Loucy (cell line): ENCODE measurements around the gene UNK.

Source experiments
- H2AFZ ChIP-seq: fragments of 200-600 bp; sonication (generic); 2 replicates; pipeline ENCODE4 v1.6.0; 2016; ENCODE audit warnings: antibody characterized with exemption, mild to moderate bottlenecking, low read length, moderate library complexity
- H3F3A ChIP-seq: fragments of 200-600 bp; 2 replicates; pipeline ENCODE4 v1.6.0; 2016; ENCODE audit warnings: antibody characterized with exemption, low read depth, mild to moderate bottlenecking
- H3K27me3 ChIP-seq: fragments of 200-600 bp; sonication (generic); 2 replicates; pipeline ENCODE4 v1.6.1; 2014; ENCODE audit warnings: low read length, mild to moderate bottlenecking; ENCODE audit not compliant: insufficient read depth, poor library complexity, severe bottlenecking
- H3K36me3 ChIP-seq: fragments of 200-600 bp; sonication (generic); 2 replicates; pipeline ENCODE4 v1.6.1; 2016; ENCODE audit warnings: low read length; ENCODE audit not compliant: insufficient read depth
- H3K4me1 ChIP-seq: fragments of 200-600 bp; sonication (generic); 2 replicates; pipeline ENCODE4 v1.5.1; 2014; ENCODE audit warnings: low read length, mild to moderate bottlenecking; ENCODE audit not compliant: insufficient read depth, poor library complexity, severe bottlenecking
- H3K4me2 ChIP-seq: fragments of 200-600 bp; sonication (generic); 2 replicates; pipeline ENCODE4 v1.6.0; 2014; ENCODE audit warnings: antibody characterized with exemption, low read length, low read depth, mild to moderate bottlenecking; ENCODE audit not compliant: poor library complexity, severe bottlenecking
- H3K4me3 ChIP-seq: fragments of 200-600 bp; sonication (generic); 2 replicates; pipeline ENCODE4 v1.5.1; 2014; ENCODE audit warnings: low read length, mild to moderate bottlenecking, mixed read lengths; ENCODE audit not compliant: poor library complexity, severe bottlenecking
- H3K79me2 ChIP-seq: fragments of 200-600 bp; sonication (generic); 2 replicates; pipeline ENCODE4 v1.6.1; 2014; ENCODE audit warnings: low read length; ENCODE audit not compliant: insufficient read depth
- H3K9ac ChIP-seq: fragments of 200-600 bp; sonication (generic); 2 replicates; pipeline ENCODE4 v1.6.0; 2014; ENCODE audit warnings: mild to moderate bottlenecking, low read depth, low read length, moderate library complexity; ENCODE audit not compliant: poor library complexity, severe bottlenecking
- H3K9me2 ChIP-seq: fragments of 200-600 bp; sonication (generic); replicated peaks from 2 replicates; pipeline ENCODE4 v1.6.1; 2016; ENCODE audit warnings: low read depth, low read length, mixed read lengths
- H3K9me3 ChIP-seq: fragments of 200-600 bp; sonication (generic); 2 replicates; pipeline ENCODE4 v1.6.1; 2014; ENCODE audit warnings: mild to moderate bottlenecking, antibody characterized with exemption, low read length, low read depth; ENCODE audit not compliant: insufficient read depth
- H4K20me1 ChIP-seq: fragments of 200-600 bp; sonication (generic); 2 replicates; pipeline ENCODE4 v1.6.0; 2014; ENCODE audit warnings: antibody characterized with exemption, low read length, mild to moderate bottlenecking; ENCODE audit not compliant: insufficient read depth, poor library complexity, severe bottlenecking
- EZH2phosphoT487 ChIP-seq: fragments of 200-600 bp; IDR thresholded peaks from 2 replicates; pipeline ENCODE4 v1.6.1; 2018; ENCODE audit warnings: antibody characterized with exemption, mild to moderate bottlenecking, moderate library complexity, borderline replicate concordance
- TF ChIP-seq, protein P1 (sequence below): fragments of 200-600 bp; sonication (generic); conservative IDR thresholded peaks from 2 replicates; pipeline ENCODE4 v1.5.1; 2014; ENCODE audit warnings: mild to moderate bottlenecking, antibody characterized with exemption, low read length

The UNK gene

DNA sequence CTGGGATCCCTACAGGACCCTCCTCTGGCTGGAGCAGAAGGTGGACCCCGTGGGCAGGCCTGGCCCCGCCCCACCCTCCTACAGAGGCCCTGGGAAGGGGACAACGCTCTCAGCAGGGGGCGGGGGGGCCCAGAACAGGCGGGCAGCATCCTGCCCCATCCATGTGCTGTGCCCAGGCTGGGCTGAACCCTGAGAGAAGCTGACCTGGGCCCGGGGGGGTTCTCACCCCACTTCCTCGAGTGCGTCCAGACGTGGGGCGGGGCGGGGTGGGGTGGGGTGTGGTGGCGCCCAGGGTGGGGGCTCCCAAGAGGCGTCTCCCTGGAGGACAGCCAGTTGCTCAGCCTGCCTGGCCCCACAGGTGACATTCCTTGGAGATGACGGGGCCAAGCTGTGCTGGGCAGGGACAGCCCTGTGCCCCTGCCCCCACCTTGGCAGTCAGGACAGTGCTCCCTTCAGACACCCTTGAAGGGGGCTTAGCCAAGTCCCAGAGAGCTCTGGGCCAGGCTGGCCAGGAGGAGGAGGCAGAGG is 60.0 kb downstream of the UNK start:
- Histone ChIP-seq H3K9me3 (no peaks in the 10 kb centered on the region), H3K79me2 (peaks cover 46% of the 10 kb centered on the region), H4K20me1 (peaks cover 19% of the 10 kb centered on the region), H2AFZ (no peak overlapping the region), H3K36me3 (peaks cover 9% of the 10 kb centered on the region; the same call in 1 of the 2 replicates), H3K27me3 (no peaks in the 10 kb centered on the region), H3K4me2 (peak overlapping the region; percentile 94), H3K9ac (peak overlapping the region; percentile 98), H3K4me3 (peak overlapping the region; percentile 82), H3K4me1 (peaks cover 34% of the 10 kb centered on the region), H3F3A (no peaks in the 10 kb centered on the region), H3K9me2 (no peaks in the 10 kb centered on the region)
- TF ChIP-seq EZH2phosphoT487 = no peak
- TF ChIP-seq, protein P1, sequence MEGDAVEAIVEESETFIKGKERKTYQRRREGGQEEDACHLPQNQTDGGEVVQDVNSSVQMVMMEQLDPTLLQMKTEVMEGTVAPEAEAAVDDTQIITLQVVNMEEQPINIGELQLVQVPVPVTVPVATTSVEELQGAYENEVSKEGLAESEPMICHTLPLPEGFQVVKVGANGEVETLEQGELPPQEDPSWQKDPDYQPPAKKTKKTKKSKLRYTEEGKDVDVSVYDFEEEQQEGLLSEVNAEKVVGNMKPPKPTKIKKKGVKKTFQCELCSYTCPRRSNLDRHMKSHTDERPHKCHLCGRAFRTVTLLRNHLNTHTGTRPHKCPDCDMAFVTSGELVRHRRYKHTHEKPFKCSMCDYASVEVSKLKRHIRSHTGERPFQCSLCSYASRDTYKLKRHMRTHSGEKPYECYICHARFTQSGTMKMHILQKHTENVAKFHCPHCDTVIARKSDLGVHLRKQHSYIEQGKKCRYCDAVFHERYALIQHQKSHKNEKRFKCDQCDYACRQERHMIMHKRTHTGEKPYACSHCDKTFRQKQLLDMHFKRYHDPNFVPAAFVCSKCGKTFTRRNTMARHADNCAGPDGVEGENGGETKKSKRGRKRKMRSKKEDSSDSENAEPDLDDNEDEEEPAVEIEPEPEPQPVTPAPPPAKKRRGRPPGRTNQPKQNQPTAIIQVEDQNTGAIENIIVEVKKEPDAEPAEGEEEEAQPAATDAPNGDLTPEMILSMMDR = no peak

DNA sequence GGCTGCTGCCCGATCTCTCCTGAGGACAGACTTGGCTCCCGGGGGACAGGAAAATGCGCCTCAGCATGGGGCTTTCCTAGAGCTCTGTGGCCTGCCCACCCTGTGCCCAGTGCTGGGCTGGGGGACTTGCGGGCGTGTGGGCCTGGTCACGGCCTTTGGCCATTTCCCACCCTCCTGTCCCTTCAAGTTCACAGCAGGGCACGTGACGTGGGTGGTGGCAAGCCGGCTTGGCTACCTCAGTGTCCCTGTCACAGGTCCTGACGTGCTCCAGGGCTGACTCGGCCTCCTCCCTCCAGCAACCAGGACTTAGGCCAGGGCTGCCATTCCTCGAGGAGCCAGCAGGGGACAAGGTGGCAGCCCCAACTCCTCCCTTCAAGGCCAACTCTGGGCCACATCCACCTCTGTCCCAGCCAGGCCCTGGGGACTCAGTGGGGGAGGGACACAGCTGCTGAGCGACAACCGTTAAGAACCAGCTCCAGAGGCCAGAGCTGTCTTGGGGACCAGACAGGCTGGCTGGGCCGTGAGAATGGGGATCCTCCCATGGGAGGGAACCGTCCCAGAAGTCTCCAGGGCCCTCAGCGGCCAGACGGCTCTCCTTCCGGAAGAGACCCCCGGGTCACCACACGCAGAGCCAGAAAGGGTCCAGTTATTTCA is 60.6 kb downstream of the UNK start:
- no peaks in the 10 kb centered on the region for H3F3A ChIP-seq
- TF ChIP-seq, protein P1 = peak; percentile 70
- TF ChIP-seq EZH2phosphoT487 = no peak
- peaks cover 34% of the 10 kb centered on the region for H3K4me1 ChIP-seq
- no peaks in the 10 kb centered on the region for H3K9me2 ChIP-seq
- H3K27me3 ChIP-seq = no peaks in the 10 kb centered on the region
- no peak overlapping the region for H2AFZ ChIP-seq
- H3K4me2 ChIP-seq = peak overlapping the region; percentile 94
- H4K20me1 ChIP-seq = peaks cover 19% of the 10 kb centered on the region
- peak overlapping the region; percentile 98 for H3K9ac ChIP-seq
- H3K79me2 ChIP-seq = peaks cover 40% of the 10 kb centered on the region
- peak overlapping the region; percentile 82 for H3K4me3 ChIP-seq
- peaks cover 7% of the 10 kb centered on the region; the same call in 1 of the 2 replicates for H3K36me3 ChIP-seq
- H3K9me3 ChIP-seq = no peaks in the 10 kb centered on the region

- Histone ChIP-seq H3K4me1 (peaks cover 34% of the 10 kb centered on the region), H3F3A (no peaks in the 10 kb centered on the region), H3K9me3 (no peaks in the 10 kb centered on the region), H2AFZ (no peak overlapping the region), H3K9ac (peak overlapping the region; percentile 98), H3K27me3 (no peaks in the 10 kb centered on the region), H4K20me1 (peaks cover 14% of the 10 kb centered on the region), H3K9me2 (no peaks in the 10 kb centered on the region), H3K4me3 (peak overlapping the region; percentile 82), H3K79me2 (peaks cover 31% of the 10 kb centered on the region), H3K36me3 (no peaks in the 10 kb centered on the region; the same call in 1 of the 2 replicates), H3K4me2 (peak overlapping the region; percentile 94)
- TF ChIP-seq EZH2phosphoT487 = no peak
- TF ChIP-seq, protein P1 = no peak
Measured at GRCh38 chr17:75845933-75846691, 61.5 kb downstream of the UNK start.
